ENCODE data around the gene ANKRD6. TPM values are rescaled to one million over a fixed set of nuclear protein-coding genes. Genes with fewer than 3 reads are reported as not detected.

Gene ANKRD6
- total RNA-seq, 1 experiment from 2014 or later: 2.4 TPM

- Histone ChIP-seq H3K27ac (ENCODE audit: low read length) (no peak overlapping the region), H3K27me3 (ENCODE audit: control insufficient read depth, insufficient read depth, low read length) (no peaks in the 10 kb centered on the region), H3K9me3 (ENCODE audit: control insufficient read depth, insufficient read depth, low read depth, low read length) (no peaks in the 10 kb centered on the region), H3K4me1 (ENCODE audit: control insufficient read depth, insufficient read depth, low read length) (no peaks in the 10 kb centered on the region), H3K4me3 (ENCODE audit: low read depth in 2 of 2, low read length in 2 of 2) (no peak overlapping the region), H3K36me3 (ENCODE audit: control insufficient read depth, insufficient read depth, low read length) (no peaks in the 10 kb centered on the region)
- BruUV-seq (replicated peaks): no TSS peak
- ATAC-seq: no peak
- ChIA-PET POLR2A (no interaction called here), CTCF (no interaction called here)
- DNase-seq (ENCODE audit: low read depth, low spot score): no peak
- no peak for TF ChIP-seq POLR2AphosphoS5 (IDR thresholded peaks at IDR 0.05; ENCODE audit: low read depth, low read length)
- intact Hi-C loops (cut with micrococcal nuclease; ENCODE audit: unreplicated experiment) (no loop called here), in situ Hi-C loops (cut with HindIII; ENCODE audit: low pct_unique_long_range_greater_than_20kb, low sequenced_read_pairs) (no loop called here)
Measured at GRCh38 chr6:89528866-89529265, 95.9 kb downstream of the ANKRD6 start.

GRCh38 chr6:89530982-89531381 lies 98.0 kb downstream of the ANKRD6 start:
- in situ Hi-C loops (cut with HindIII; ENCODE audit: low pct_unique_long_range_greater_than_20kb, low sequenced_read_pairs) (no loop called here), intact Hi-C loops (cut with micrococcal nuclease; ENCODE audit: unreplicated experiment) (no loop called here)
- Histone ChIP-seq H3K27me3 (ENCODE audit: control insufficient read depth, insufficient read depth, low read length) (no peaks in the 10 kb centered on the region), H3K36me3 (ENCODE audit: control insufficient read depth, insufficient read depth, low read length) (no peaks in the 10 kb centered on the region), H3K4me3 (ENCODE audit: low read depth in 2 of 2, low read length in 2 of 2) (no peak overlapping the region), H3K4me1 (ENCODE audit: control insufficient read depth, insufficient read depth, low read length) (no peaks in the 10 kb centered on the region), H3K27ac (ENCODE audit: low read length) (no peak overlapping the region), H3K9me3 (ENCODE audit: control insufficient read depth, insufficient read depth, low read depth, low read length) (no peaks in the 10 kb centered on the region)
- ChIA-PET CTCF (no interaction called here), POLR2A (no interaction called here)
- ATAC-seq (no peak), DNase-seq (ENCODE audit: low read depth, low spot score) (no peak)
- no TSS peak for BruUV-seq (replicated peaks)
- TF ChIP-seq CTCF (IDR thresholded peaks at IDR 0.05) (no peak), POLR2AphosphoS5 (IDR thresholded peaks at IDR 0.05; ENCODE audit: low read depth, low read length) (no peak), TCF7L2 (IDR thresholded peaks at IDR 0.05; ENCODE audit: low read depth, low read length) (no peak), SIN3A (IDR thresholded peaks at IDR 0.05; ENCODE audit: borderline replicate concordance, insufficient read depth, low read depth, low read length) (no peak)
- TF ChIP-seq, protein P1, sequence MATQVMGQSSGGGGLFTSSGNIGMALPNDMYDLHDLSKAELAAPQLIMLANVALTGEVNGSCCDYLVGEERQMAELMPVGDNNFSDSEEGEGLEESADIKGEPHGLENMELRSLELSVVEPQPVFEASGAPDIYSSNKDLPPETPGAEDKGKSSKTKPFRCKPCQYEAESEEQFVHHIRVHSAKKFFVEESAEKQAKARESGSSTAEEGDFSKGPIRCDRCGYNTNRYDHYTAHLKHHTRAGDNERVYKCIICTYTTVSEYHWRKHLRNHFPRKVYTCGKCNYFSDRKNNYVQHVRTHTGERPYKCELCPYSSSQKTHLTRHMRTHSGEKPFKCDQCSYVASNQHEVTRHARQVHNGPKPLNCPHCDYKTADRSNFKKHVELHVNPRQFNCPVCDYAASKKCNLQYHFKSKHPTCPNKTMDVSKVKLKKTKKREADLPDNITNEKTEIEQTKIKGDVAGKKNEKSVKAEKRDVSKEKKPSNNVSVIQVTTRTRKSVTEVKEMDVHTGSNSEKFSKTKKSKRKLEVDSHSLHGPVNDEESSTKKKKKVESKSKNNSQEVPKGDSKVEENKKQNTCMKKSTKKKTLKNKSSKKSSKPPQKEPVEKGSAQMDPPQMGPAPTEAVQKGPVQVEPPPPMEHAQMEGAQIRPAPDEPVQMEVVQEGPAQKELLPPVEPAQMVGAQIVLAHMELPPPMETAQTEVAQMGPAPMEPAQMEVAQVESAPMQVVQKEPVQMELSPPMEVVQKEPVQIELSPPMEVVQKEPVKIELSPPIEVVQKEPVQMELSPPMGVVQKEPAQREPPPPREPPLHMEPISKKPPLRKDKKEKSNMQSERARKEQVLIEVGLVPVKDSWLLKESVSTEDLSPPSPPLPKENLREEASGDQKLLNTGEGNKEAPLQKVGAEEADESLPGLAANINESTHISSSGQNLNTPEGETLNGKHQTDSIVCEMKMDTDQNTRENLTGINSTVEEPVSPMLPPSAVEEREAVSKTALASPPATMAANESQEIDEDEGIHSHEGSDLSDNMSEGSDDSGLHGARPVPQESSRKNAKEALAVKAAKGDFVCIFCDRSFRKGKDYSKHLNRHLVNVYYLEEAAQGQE (IDR thresholded peaks at IDR 0.05; ENCODE audit: insufficient read depth in 1 of 2, low read depth in 2 of 2, low read length in 1 of 2): no peak

GRCh38 chr6:89536231-89536630 lies 103.3 kb downstream of the ANKRD6 start:
- Histone ChIP-seq H3K27me3 (ENCODE audit: control insufficient read depth, insufficient read depth, low read length) (no peaks in the 10 kb centered on the region), H3K36me3 (ENCODE audit: control insufficient read depth, insufficient read depth, low read length) (no peaks in the 10 kb centered on the region), H3K4me1 (ENCODE audit: control insufficient read depth, insufficient read depth, low read length) (no peaks in the 10 kb centered on the region), H3K4me3 (ENCODE audit: low read depth in 2 of 2, low read length in 2 of 2) (no peak overlapping the region), H3K27ac (ENCODE audit: low read length) (no peak overlapping the region), H3K9me3 (ENCODE audit: control insufficient read depth, insufficient read depth, low read depth, low read length) (no peaks in the 10 kb centered on the region)
- DNase-seq (ENCODE audit: low read depth, low spot score): no peak
- in situ Hi-C loops (cut with HindIII; ENCODE audit: low pct_unique_long_range_greater_than_20kb, low sequenced_read_pairs) (no loop called here), intact Hi-C loops (cut with micrococcal nuclease; ENCODE audit: unreplicated experiment) (no loop called here)
- no peak for TF ChIP-seq POLR2AphosphoS5 (IDR thresholded peaks at IDR 0.05; ENCODE audit: low read depth, low read length)
- TF ChIP-seq, protein P1 (IDR thresholded peaks at IDR 0.05; ENCODE audit: insufficient read depth in 1 of 2, low read depth in 2 of 2, low read length in 1 of 2): no peak
- no peak for TF ChIP-seq CTCF (IDR thresholded peaks at IDR 0.05)
- CTCF ChIA-PET: no interaction called here
- POLR2A ChIA-PET: no interaction called here
- no TSS peak for BruUV-seq (replicated peaks)
- no peak for ATAC-seq
